Body of pancreas (tissue), 4 donors: ENCODE data around the gene ZNF160.

Experiments used
- CTCF ChIP-seq, 7 experiments: fragments of 450-650 bp in 4 of 7; fragments of 200-600 bp in 3 of 7; sonication (generic) in 3 of 7; IDR thresholded peaks; one replicate each; pipeline ENCODE4 v1.5.1; 2016 to 2019; ENCODE audit warnings: antibody characterized with exemption in 7 of 7
- POLR2A ChIP-seq, 3 donors: fragments of 450-650 bp; IDR thresholded peaks; one replicate each; pipeline ENCODE4 v1.6.1; 2016; ENCODE audit warnings: antibody characterized with exemption in 3 of 3, mild to moderate bottlenecking in 2 of 3

- TF ChIP-seq POLR2A (IDR thresholded peaks at IDR 0.05) (no peak), CTCF (IDR thresholded peaks at IDR 0.05) (no peak)
Observed at GRCh38 chr19:53019684-53020083, 83.5 kb downstream of the ZNF160 start.
